ENCODE data around the gene PIK3C2G.

GRCh38 chr12:18583655-18584054 is 322.3 kb downstream of the PIK3C2G start:
- TF ChIP-seq CTCF (IDR thresholded peaks at IDR 0.05) (no peak), POLR2A (IDR thresholded peaks at IDR 0.05) (no peak)
